Activated T-cell treated with anti-CD3 and anti-CD28 coated beads, Interleukin-2, amount 50 U/mL, for 24 hours (primary cell): Measurements from ENCODE around the gene RRAGC.

ENCODE experiments used
- DNase-seq: peaks from one replicate; pipeline ENCODE4 v3.0.0-alpha.2; 2020
- H3K27ac Mint-ChIP-seq: 2 replicates; pipeline ENCODE4 v1.8.0; 2020; ENCODE audit warnings: mild to moderate bottlenecking, mixed read lengths
- H3K27me3 Mint-ChIP-seq: 2 replicates; pipeline ENCODE4 v1.8.0; 2020; ENCODE audit warnings: mixed read lengths
- H3K36me3 Mint-ChIP-seq: 2 replicates; pipeline ENCODE4 v1.8.0; 2020; ENCODE audit warnings: low read depth, mixed read lengths
- H3K4me1 Mint-ChIP-seq: 2 replicates; pipeline ENCODE4 v1.8.0; 2020; ENCODE audit warnings: low read depth, mixed read lengths
- H3K4me3 Mint-ChIP-seq: 2 replicates; pipeline ENCODE4 v1.8.0; 2020; ENCODE audit warnings: mild to moderate bottlenecking, moderate library complexity, mixed read lengths
- H3K9me3 Mint-ChIP-seq: 2 replicates; pipeline ENCODE4 v1.8.0; 2020; ENCODE audit warnings: mixed read lengths

RRAGC gene

GRCh38 chr1:38859561-38860453 is at the start of gene RRAGC:
RRAGC (minus strand) TSS chr1:38859772; CDS start chr1:38859646, 126 bp downstream.
- no peaks in the 10 kb centered on the region for H3K9me3 Mint-ChIP-seq
- no peaks in the 10 kb centered on the region for H3K27me3 Mint-ChIP-seq
- peaks cover 66% of the 10 kb centered on the region for H3K4me1 Mint-ChIP-seq
- H3K27ac Mint-ChIP-seq, result peak within 1 kb of the TSS; percentile 97
- peaks cover 70% of the 10 kb centered on the region for H3K36me3 Mint-ChIP-seq
- peak within 1 kb of the TSS; percentile 85 for H3K4me3 Mint-ChIP-seq
- DNase-seq, result peak; percentile 98

- DNase-seq, result no peak
- Mint-ChIP-seq H3K27ac (no peak overlapping the region), H3K4me1 (no peaks in the 10 kb centered on the region), H3K36me3 (no peaks in the 10 kb centered on the region), H3K9me3 (peaks cover 5% of the 10 kb centered on the region), H3K4me3 (no peak overlapping the region), H3K27me3 (no peaks in the 10 kb centered on the region)
These were observed 49.2 kb upstream of the RRAGC start for GRCh38 chr1:38908821-38909220.

GRCh38 chr1:38905985-38906384 is 46.4 kb upstream of the RRAGC start:
- Mint-ChIP-seq H3K4me1 (no peaks in the 10 kb centered on the region), H3K4me3 (no peak overlapping the region), H3K9me3 (peaks cover 5% of the 10 kb centered on the region), H3K27ac (no peak overlapping the region), H3K36me3 (no peaks in the 10 kb centered on the region), H3K27me3 (no peaks in the 10 kb centered on the region)
- DNase-seq, result no peak

- H3K4me1 Mint-ChIP-seq, result peaks cover 7% of the 10 kb centered on the region
- H3K36me3 Mint-ChIP-seq, result no peaks in the 10 kb centered on the region
- no peaks in the 10 kb centered on the region for H3K27me3 Mint-ChIP-seq
- no peaks in the 10 kb centered on the region for H3K9me3 Mint-ChIP-seq
- H3K4me3 Mint-ChIP-seq, result no peak overlapping the region
- DNase-seq, result no peak
- H3K27ac Mint-ChIP-seq, result no peak overlapping the region
These were observed 40.0 kb upstream of the RRAGC start for GRCh38 chr1:38899560-38899959.

GRCh38 chr1:38898653-38899230 is 39.2 kb upstream of the RRAGC start:
- Mint-ChIP-seq H3K4me3 (no peak overlapping the region), H3K27ac (peak overlapping the region; percentile 11), H3K36me3 (no peaks in the 10 kb centered on the region), H3K27me3 (no peaks in the 10 kb centered on the region), H3K4me1 (peaks cover 7% of the 10 kb centered on the region), H3K9me3 (no peaks in the 10 kb centered on the region)
- no peak for DNase-seq

- Mint-ChIP-seq H3K36me3 (no peaks in the 10 kb centered on the region), H3K4me3 (no peak overlapping the region), H3K4me1 (peaks cover 7% of the 10 kb centered on the region), H3K27me3 (no peaks in the 10 kb centered on the region), H3K27ac (no peak overlapping the region), H3K9me3 (no peaks in the 10 kb centered on the region)
- DNase-seq, result no peak
These were observed 36.6 kb upstream of the RRAGC start for GRCh38 chr1:38896169-38896568.

- no peaks in the 10 kb centered on the region for H3K9me3 Mint-ChIP-seq
- H3K27me3 Mint-ChIP-seq, result no peaks in the 10 kb centered on the region
- H3K27ac Mint-ChIP-seq, result no peak overlapping the region
- H3K4me3 Mint-ChIP-seq, result no peak overlapping the region
- no peaks in the 10 kb centered on the region for H3K4me1 Mint-ChIP-seq
- DNase-seq, result no peak
- H3K36me3 Mint-ChIP-seq, result no peaks in the 10 kb centered on the region
These were observed 33.4 kb upstream of the RRAGC start for GRCh38 chr1:38892976-38893375.

- Mint-ChIP-seq H3K4me1 (peaks cover 6% of the 10 kb centered on the region), H3K27ac (no peak overlapping the region), H3K4me3 (no peak overlapping the region), H3K36me3 (no peaks in the 10 kb centered on the region), H3K27me3 (no peaks in the 10 kb centered on the region), H3K9me3 (no peaks in the 10 kb centered on the region)
- no peak for DNase-seq
These were observed 32.2 kb upstream of the RRAGC start for GRCh38 chr1:38891753-38892152.

GRCh38 chr1:38889589-38889988 is 30.0 kb upstream of the RRAGC start:
- H3K36me3 Mint-ChIP-seq, result no peaks in the 10 kb centered on the region
- no peak overlapping the region for H3K27ac Mint-ChIP-seq
- H3K4me1 Mint-ChIP-seq, result peaks cover 10% of the 10 kb centered on the region
- no peaks in the 10 kb centered on the region for H3K9me3 Mint-ChIP-seq
- H3K4me3 Mint-ChIP-seq, result no peak overlapping the region
- H3K27me3 Mint-ChIP-seq, result no peaks in the 10 kb centered on the region
- no peak for DNase-seq

GRCh38 chr1:38888423-38889333 is 29.1 kb upstream of the RRAGC start:
- Mint-ChIP-seq H3K27ac (no peak overlapping the region), H3K4me1 (peaks cover 10% of the 10 kb centered on the region), H3K9me3 (no peaks in the 10 kb centered on the region), H3K4me3 (no peak overlapping the region), H3K27me3 (no peaks in the 10 kb centered on the region), H3K36me3 (no peaks in the 10 kb centered on the region)
- DNase-seq, result no peak

GRCh38 chr1:38885092-38885491 is 25.5 kb upstream of the RRAGC start:
- peaks cover 10% of the 10 kb centered on the region for H3K4me1 Mint-ChIP-seq
- no peak for DNase-seq
- H3K36me3 Mint-ChIP-seq, result no peaks in the 10 kb centered on the region
- H3K27ac Mint-ChIP-seq, result no peak overlapping the region
- H3K4me3 Mint-ChIP-seq, result no peak overlapping the region
- no peaks in the 10 kb centered on the region for H3K9me3 Mint-ChIP-seq
- H3K27me3 Mint-ChIP-seq, result no peaks in the 10 kb centered on the region

GRCh38 chr1:38881487-38881886 is 21.9 kb upstream of the RRAGC start, which contains the start of gene GJA9:
GJA9 (minus strand) TSS chr1:38881587; CDS start chr1:38876098, 5,489 bp downstream.
- Mint-ChIP-seq H3K4me1 (peaks cover 2% of the 10 kb centered on the region), H3K36me3 (no peaks in the 10 kb centered on the region), H3K4me3 (no peak within 1 kb of the TSS), H3K9me3 (no peaks in the 10 kb centered on the region), H3K27ac (no peak within 1 kb of the TSS), H3K27me3 (no peaks in the 10 kb centered on the region)
- DNase-seq, result no peak

- H3K4me1 Mint-ChIP-seq, result peaks cover 29% of the 10 kb centered on the region
- no peaks in the 10 kb centered on the region for H3K9me3 Mint-ChIP-seq
- H3K4me3 Mint-ChIP-seq, result no peak overlapping the region
- DNase-seq, result no peak
- H3K36me3 Mint-ChIP-seq, result peaks cover 20% of the 10 kb centered on the region
- H3K27ac Mint-ChIP-seq, result no peak overlapping the region
- no peaks in the 10 kb centered on the region for H3K27me3 Mint-ChIP-seq
These were observed 16.2 kb upstream of the RRAGC start for GRCh38 chr1:38875811-38876210.
